Measurements from ENCODE around the gene KCTD12.

Gene KCTD12

GRCh38 chr13:76853481-76853880 lies 32.7 kb downstream of the KCTD12 start:
- DNase-seq: no peak

- DNase-seq: no peak
Measured at GRCh38 chr13:76852986-76853385, 33.2 kb downstream of the KCTD12 start.

DNA sequence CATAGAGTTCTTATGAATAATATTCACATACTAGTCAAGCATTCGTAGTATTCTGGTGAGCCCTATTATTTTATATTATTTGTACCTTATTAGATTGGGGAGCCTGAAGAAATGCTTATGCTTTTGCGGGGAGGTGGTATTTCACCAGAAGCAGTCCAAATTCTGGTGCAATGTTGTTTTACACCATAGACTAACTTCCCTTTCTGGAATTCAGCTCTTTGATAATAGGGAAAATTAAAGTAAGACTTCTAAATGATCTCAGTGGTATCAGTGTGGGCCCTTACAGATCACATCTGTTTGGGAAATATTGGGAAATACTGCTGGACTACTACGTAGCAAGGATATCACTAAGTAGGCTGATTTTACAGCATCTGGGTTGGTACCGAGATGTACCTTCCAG lies 34.2 kb downstream of the KCTD12 start:
- no peak for DNase-seq

DNA sequence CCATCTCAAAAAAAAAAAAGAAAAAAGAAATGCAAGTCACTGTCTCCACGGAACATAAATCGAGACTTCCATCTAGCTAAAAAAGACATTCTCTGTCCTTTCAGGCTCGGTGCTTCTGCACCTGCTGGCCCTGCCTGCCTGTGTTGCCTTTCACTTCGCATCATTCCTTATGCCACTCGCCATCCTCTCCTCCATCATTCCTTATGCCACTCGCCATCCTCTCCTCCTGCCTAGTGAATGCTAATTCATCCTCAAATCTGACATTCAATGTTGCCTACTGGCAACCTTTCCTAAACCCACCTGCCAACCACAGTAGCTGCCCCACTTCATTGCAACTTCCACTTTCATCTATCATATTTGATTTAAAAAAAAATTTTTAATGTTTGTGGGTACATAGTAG lies 36.7 kb downstream of the KCTD12 start:
- no peak for DNase-seq

DNA sequence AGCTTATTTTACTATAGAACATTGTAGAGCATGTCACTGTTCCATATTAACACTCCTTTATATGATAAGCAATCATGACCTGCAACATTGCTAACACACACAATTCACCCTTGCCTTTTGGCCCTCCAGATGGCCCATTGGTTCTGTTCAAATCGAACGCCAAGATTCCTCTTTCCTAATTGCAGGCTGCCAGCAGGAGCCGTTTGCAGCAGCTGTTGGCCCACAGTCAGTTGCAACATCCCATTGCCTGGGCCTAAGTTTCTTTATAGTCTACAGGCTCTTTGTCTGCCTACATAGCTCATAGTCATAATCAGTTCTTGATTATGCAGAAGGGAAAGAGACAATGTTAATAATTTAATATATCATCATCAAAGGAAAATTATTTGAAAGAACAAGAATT lies 37.6 kb downstream of the KCTD12 start:
- DNase-seq: no peak

- DNase-seq: no peak
Measured at GRCh38 chr13:76846363-76846762, 39.8 kb downstream of the KCTD12 start.

DNA sequence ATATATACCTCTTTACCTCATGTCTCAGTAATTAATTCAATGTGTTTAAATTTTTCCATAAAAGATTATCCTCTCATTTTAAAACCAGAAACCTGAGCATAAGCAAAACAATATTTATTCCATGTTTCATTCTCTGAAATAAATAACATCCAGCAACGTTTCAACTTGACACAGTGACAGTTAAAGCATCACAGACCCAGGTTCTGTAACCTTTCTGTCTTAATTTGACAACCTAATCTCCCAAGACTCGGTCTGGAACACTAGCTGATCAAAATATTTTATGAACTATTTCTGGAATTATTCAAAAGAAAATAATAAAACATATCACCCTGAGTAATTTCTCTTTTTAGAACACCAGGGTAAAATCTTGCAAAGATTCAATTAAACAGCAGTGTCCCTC lies 40.3 kb downstream of the KCTD12 start:
- no peak for DNase-seq

DNA sequence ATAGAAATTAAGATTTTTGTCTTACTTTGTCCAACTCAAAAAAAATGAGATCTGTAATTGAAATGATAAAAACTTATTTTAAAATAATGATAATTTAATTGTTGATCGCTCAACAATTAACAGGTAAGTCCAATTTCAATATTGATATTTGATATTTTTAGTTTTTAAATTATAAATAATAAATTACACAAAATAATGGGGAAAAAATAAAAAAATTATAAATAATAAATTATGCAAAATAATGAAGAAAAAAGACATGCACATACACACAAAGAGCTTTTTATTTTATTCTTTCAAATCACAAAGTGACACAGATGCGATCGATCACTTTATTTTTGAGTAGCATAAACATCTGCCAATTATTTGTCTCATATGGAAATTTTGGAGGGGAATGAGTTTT lies 40.8 kb downstream of the KCTD12 start:
- DNase-seq: no peak

GRCh38 chr13:76837801-76838200 lies 48.4 kb downstream of the KCTD12 start:
- no peak for DNase-seq

- DNase-seq: no peak
Measured at GRCh38 chr13:76836311-76836710, 49.9 kb downstream of the KCTD12 start.

GRCh38 chr13:76833441-76833954 lies 52.7 kb downstream of the KCTD12 start:
- no peak for DNase-seq

DNA sequence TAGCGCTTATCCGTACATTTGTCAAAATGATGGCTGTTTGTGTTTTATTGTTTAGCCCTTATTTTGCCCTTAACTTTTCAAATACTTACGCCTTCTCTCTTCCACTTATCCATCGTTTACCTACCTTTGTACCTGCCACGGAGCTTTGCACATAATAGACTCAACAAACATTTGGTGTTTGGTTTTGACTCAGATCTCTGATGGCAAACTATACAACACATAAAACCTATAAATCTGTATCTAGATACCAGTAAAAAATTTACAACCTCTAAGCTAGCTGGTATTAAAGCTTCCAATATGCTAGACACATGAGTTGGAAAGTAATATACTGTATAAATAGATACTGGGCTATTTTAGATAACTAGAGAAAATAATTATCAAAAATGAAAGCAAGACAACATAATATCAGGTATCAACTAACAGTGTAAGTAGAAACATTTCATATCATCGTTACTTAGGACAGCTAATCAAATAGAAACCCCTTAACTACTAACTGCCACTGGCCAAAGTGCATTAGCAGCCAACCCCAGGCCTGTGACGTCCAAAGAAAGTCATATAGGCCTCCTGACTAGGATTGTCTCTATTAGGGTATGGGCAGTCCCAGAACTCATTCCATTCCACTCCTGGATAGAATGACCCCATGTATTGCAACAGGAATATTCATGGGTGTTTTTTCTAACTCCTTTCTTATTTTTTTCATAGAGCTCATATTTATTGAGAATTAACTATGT lies 53.8 kb downstream of the KCTD12 start:
- no peak for DNase-seq

DNA sequence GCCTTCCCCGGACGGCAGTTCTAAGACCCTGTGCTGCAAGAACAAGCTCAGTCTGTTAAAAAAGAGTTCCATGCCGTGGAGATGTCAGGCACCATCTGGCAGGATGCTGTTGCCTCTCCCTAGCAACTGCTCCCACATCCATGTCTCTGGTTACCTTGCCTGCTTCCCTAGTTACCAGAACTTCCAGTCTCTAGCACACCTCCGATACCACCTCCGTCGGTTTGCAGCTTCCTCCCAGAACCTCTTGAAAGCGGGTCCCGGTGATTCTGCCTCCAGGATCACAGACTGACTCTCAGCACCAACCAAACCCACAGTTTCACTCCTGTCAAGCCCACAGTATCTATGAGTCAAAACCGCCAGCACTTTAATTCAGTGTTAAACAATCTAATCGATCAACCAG lies 55.4 kb downstream of the KCTD12 start:
- no peak for DNase-seq
